ENCODE results near the gene SLC7A5. TPM values are rescaled to one million over a fixed set of nuclear protein-coding genes. Genes with fewer than 3 reads are reported as not detected.
A peak's percentile ranks its signal among the peaks of the same experiment; 100 is the strongest.

The SLC7A5 gene
- total and polyA plus RNA-seq, 2 of the 13 experiments (the other 11 are each of a cell fraction or from before 2014, with no cell fraction given): 79.6 to 155 TPM

GRCh38 chr16:87870418-87871291, 1.3 kb upstream of the SLC7A5 start (continued):
- TF ChIP-seq ZNF790 (CRISPR knock-in tag; IDR thresholded peaks at IDR 0.05; ENCODE audit: borderline replicate concordance): 0 out of 2 replicates have a peak, but pooled peaks have one; percentile 23
- peak; percentile 88; the same call in 1 of the 2 replicates for TF ChIP-seq ZNF280D (CRISPR knock-in tag; IDR thresholded peaks at IDR 0.05)
- peak; percentile 60; the same call in 1 of the 2 replicates for TF ChIP-seq KLF12 (CRISPR knock-in tag; IDR thresholded peaks at IDR 0.05; ENCODE audit: borderline replicate concordance)
- TF ChIP-seq CREB1 (IDR thresholded peaks at IDR 0.05): peak; percentile 65; the same call in 1 of the 2 replicates
- peak; percentile 54; the same call in 1 of the 2 replicates for TF ChIP-seq CREB1 (CRISPR knock-in tag; IDR thresholded peaks at IDR 0.05)
- TF ChIP-seq ZNF564 (CRISPR knock-in tag; IDR thresholded peaks at IDR 0.05): 0 out of 2 replicates have a peak, but pooled peaks have one; percentile 46
- peak; percentile 98 for TF ChIP-seq SOX5 (CRISPR knock-in tag; IDR thresholded peaks at IDR 0.05; ENCODE audit: borderline replicate concordance)
- peak; percentile 98 for TF ChIP-seq ZBTB38 (CRISPR knock-in tag; IDR thresholded peaks at IDR 0.05)
- peak; percentile 56; the same call in 1 of the 2 replicates for TF ChIP-seq ZNF431 (CRISPR knock-in tag; IDR thresholded peaks at IDR 0.05; ENCODE audit: borderline replicate concordance, low read depth)
- peak; percentile 98 for TF ChIP-seq IRF2 (CRISPR knock-in tag; IDR thresholded peaks at IDR 0.05)
- peak; percentile 65 for TF ChIP-seq TFDP2 (CRISPR knock-in tag; IDR thresholded peaks at IDR 0.05)
- TF ChIP-seq, protein P1, sequence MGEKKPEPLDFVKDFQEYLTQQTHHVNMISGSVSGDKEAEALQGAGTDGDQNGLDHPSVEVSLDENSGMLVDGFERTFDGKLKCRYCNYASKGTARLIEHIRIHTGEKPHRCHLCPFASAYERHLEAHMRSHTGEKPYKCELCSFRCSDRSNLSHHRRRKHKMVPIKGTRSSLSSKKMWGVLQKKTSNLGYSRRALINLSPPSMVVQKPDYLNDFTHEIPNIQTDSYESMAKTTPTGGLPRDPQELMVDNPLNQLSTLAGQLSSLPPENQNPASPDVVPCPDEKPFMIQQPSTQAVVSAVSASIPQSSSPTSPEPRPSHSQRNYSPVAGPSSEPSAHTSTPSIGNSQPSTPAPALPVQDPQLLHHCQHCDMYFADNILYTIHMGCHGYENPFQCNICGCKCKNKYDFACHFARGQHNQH (CRISPR knock-in tag; IDR thresholded peaks at IDR 0.05): peak; percentile 99
- TF ChIP-seq SPEN (CRISPR knock-in tag; IDR thresholded peaks at IDR 0.05; ENCODE audit: low read depth): peak; percentile 88
- TF ChIP-seq ARID5B (CRISPR knock-in tag; IDR thresholded peaks at IDR 0.05): peak; percentile 97
- peak; percentile 50; the same call in 1 of the 2 replicates for TF ChIP-seq CHCHD3 (CRISPR knock-in tag; IDR thresholded peaks at IDR 0.05)
- TF ChIP-seq NFYB (CRISPR knock-in tag; IDR thresholded peaks at IDR 0.05): 0 out of 2 replicates have a peak, but pooled peaks have one; percentile 20
- peak; percentile 59; the same call in 1 of the 2 replicates for TF ChIP-seq IRX3 (CRISPR knock-in tag; IDR thresholded peaks at IDR 0.05; ENCODE audit: borderline replicate concordance, low read depth)
- peak; percentile 90 for TF ChIP-seq RARA (CRISPR knock-in tag; IDR thresholded peaks at IDR 0.05)
- peak; percentile 94 for TF ChIP-seq ARNT2 (CRISPR knock-in tag; IDR thresholded peaks at IDR 0.05; ENCODE audit: low read depth)
